SK-N-SH treated with all-trans-retinoic acid at 6 μM for 48 hours (cell line): ENCODE results near the gene CNIH1.

Source experiments
- GLIS3 ChIP-seq: fragments of 250-450 bp; sonication (Bioruptor Pico); IDR thresholded peaks from 2 replicates; pipeline ENCODE4 v1.5.0; 2020; ENCODE audit warnings: mild to moderate bottlenecking, moderate library complexity
- ISL1 ChIP-seq: fragments of 250-450 bp; sonication (Bioruptor Pico); IDR thresholded peaks from 2 replicates; pipeline ENCODE4 v2.1.2; 2022; ENCODE audit warnings: mild to moderate bottlenecking, moderate library complexity
- PPARA ChIP-seq: fragments of 250-450 bp; sonication (Bioruptor Pico); IDR thresholded peaks from 2 replicates; pipeline ENCODE4 v1.5.0; 2020; ENCODE audit warnings: mild to moderate bottlenecking, borderline replicate concordance
- RARB ChIP-seq: fragments of 250-450 bp; sonication (Bioruptor Pico); IDR thresholded peaks from 2 replicates; pipeline ENCODE4 v1.8.0; 2021; ENCODE audit warnings: mild to moderate bottlenecking, moderate library complexity
- TCF4 ChIP-seq: fragments of 250-450 bp; sonication (Bioruptor Pico); IDR thresholded peaks from 2 replicates; pipeline ENCODE4 v1.8.0; 2021; ENCODE audit warnings: mild to moderate bottlenecking, moderate library complexity, borderline replicate concordance
- ZFP3 ChIP-seq: fragments of 250-450 bp; sonication (Bioruptor Pico); IDR thresholded peaks from 2 replicates; pipeline ENCODE4 v1.5.0; 2020; ENCODE audit warnings: mild to moderate bottlenecking, moderate library complexity
- ZNF565 ChIP-seq: fragments of 450-650 bp; formaldehyde crosslinking; conservative IDR thresholded peaks from 2 replicates; pipeline ENCODE4 v1.5.0; 2020; ENCODE audit warnings: low read depth, mild to moderate bottlenecking, moderate library complexity
- TF ChIP-seq, protein P1 (sequence below): fragments of 250-450 bp; sonication (Bioruptor Pico); IDR thresholded peaks from 2 replicates; pipeline ENCODE4 v1.8.0; 2020; ENCODE audit warnings: mild to moderate bottlenecking, moderate library complexity, borderline replicate concordance
- TF ChIP-seq, protein P2 (sequence below): fragments of 250-450 bp; sonication (Bioruptor Pico); IDR thresholded peaks from 2 replicates; pipeline ENCODE4 v1.8.0; 2021; ENCODE audit warnings: low read depth, mild to moderate bottlenecking, moderate library complexity, borderline replicate concordance

DNA sequence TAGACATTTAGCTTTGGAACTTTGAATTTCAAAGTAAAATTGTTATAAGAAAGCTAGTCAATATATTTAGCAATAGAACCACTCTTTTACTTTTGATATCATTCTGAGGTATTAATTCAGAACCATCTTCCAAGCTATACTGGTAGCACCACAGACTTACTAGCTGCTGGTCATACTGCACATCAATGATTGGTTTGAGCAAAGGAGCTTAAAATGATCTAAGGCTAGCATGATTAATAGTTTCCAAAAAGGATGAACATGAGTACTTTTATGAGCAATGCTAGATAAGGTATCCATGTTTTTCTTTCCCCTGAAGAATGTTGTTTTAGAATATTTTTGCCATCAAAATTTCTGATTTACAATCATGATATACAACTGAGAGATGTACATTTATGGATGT is 17.2 kb downstream of the CNIH1 start:
- TF ChIP-seq ZNF565 (CRISPR knock-in tag): no peak
- no peak for TF ChIP-seq ISL1
- TF ChIP-seq TCF4: no peak
- no peak for TF ChIP-seq ZFP3 (CRISPR knock-in tag)
- TF ChIP-seq, protein P1, sequence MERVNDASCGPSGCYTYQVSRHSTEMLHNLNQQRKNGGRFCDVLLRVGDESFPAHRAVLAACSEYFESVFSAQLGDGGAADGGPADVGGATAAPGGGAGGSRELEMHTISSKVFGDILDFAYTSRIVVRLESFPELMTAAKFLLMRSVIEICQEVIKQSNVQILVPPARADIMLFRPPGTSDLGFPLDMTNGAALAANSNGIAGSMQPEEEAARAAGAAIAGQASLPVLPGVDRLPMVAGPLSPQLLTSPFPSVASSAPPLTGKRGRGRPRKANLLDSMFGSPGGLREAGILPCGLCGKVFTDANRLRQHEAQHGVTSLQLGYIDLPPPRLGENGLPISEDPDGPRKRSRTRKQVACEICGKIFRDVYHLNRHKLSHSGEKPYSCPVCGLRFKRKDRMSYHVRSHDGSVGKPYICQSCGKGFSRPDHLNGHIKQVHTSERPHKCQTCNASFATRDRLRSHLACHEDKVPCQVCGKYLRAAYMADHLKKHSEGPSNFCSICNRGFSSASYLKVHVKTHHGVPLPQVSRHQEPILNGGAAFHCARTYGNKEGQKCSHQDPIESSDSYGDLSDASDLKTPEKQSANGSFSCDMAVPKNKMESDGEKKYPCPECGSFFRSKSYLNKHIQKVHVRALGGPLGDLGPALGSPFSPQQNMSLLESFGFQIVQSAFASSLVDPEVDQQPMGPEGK (CRISPR knock-in tag): no peak
- TF ChIP-seq GLIS3 (CRISPR knock-in tag): no peak
- TF ChIP-seq, protein P2, sequence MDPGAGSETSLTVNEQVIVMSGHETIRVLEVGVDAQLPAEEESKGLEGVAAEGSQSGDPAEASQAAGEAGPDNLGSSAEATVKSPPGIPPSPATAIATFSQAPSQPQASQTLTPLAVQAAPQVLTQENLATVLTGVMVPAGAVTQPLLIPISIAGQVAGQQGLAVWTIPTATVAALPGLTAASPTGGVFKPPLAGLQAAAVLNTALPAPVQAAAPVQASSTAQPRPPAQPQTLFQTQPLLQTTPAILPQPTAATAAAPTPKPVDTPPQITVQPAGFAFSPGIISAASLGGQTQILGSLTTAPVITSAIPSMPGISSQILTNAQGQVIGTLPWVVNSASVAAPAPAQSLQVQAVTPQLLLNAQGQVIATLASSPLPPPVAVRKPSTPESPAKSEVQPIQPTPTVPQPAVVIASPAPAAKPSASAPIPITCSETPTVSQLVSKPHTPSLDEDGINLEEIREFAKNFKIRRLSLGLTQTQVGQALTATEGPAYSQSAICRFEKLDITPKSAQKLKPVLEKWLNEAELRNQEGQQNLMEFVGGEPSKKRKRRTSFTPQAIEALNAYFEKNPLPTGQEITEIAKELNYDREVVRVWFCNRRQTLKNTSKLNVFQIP (CRISPR knock-in tag): no peak
- no peak for TF ChIP-seq PPARA (CRISPR knock-in tag)
- no peak for TF ChIP-seq RARB
